DND-41 (cell line): ENCODE data around the gene RAB37.

ENCODE experiments used
- EZH2 ChIP-seq: IDR thresholded peaks from 3 replicates; pipeline ENCODE4 v1.6.1; 2012; ENCODE audit warnings: borderline replicate concordance, low read depth, mild to moderate bottlenecking, moderate library complexity, low read length, inconsistent platforms; ENCODE audit not compliant: severe bottlenecking
- TF ChIP-seq, protein P1 (sequence below): IDR thresholded peaks from 2 replicates; pipeline ENCODE4 v1.5.1; 2012; ENCODE audit warnings: borderline replicate concordance, low read length, moderate library complexity, mild to moderate bottlenecking; ENCODE audit not compliant: poor library complexity, severe bottlenecking; ENCODE audit errors: extremely low read depth

DNA sequence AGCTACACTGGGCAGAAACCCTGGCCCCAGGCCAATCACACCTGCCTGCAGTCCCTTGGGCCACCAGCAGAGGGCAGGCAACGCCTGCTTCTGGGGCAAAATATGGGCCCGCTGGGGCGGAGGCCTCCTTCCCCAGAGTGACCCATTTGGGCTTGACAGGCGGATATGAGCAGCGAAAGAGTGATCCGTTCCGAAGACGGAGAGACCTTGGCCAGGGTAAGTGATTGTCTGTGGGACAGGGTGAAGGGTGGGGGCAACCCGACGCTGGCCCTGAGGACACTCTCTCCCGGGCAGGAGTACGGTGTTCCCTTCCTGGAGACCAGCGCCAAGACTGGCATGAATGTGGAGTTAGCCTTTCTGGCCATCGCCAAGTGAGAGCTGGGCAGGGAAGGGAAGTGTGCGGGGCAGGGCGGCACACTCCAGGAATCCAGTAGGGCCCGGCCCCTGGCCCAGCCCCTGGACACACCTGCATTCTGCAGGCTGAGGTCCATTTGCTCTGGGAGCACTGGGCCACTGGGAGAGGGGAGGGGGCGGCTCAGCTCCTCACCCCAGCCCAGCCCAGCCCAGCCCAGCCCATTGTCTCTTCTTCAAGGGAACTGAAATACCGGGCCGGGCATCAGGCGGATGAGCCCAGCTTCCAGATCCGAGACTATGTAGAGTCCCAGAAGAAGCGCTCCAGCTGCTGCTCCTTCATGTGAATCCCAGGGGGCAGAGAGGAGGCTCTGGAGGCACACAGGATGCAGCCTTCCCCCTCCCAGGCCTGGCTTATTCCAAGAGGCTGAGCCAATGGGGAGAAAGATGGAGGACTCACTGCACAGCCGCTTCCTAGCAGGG lies 7.9 kb downstream of the RAB37 start:
- TF ChIP-seq, protein P1, sequence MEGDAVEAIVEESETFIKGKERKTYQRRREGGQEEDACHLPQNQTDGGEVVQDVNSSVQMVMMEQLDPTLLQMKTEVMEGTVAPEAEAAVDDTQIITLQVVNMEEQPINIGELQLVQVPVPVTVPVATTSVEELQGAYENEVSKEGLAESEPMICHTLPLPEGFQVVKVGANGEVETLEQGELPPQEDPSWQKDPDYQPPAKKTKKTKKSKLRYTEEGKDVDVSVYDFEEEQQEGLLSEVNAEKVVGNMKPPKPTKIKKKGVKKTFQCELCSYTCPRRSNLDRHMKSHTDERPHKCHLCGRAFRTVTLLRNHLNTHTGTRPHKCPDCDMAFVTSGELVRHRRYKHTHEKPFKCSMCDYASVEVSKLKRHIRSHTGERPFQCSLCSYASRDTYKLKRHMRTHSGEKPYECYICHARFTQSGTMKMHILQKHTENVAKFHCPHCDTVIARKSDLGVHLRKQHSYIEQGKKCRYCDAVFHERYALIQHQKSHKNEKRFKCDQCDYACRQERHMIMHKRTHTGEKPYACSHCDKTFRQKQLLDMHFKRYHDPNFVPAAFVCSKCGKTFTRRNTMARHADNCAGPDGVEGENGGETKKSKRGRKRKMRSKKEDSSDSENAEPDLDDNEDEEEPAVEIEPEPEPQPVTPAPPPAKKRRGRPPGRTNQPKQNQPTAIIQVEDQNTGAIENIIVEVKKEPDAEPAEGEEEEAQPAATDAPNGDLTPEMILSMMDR: peak; percentile 99
- TF ChIP-seq EZH2: no peak
